Thoracic aorta (tissue), 2 donors: ENCODE results near the gene MX1. TPM values are rescaled to one million over a fixed set of nuclear protein-coding genes. Genes with fewer than 3 reads are reported as not detected.

Experiments used
- ATAC-seq: fragments of 150-250 bp; one replicate; pipeline ENCODE4 v1.8.0; 2017; ENCODE audit warnings: low read depth; ENCODE audit not compliant: insufficient number of reproducible peaks, low FRiP score
- DNase-seq: peaks from one replicate; pipeline ENCODE4 v3.0.0-alpha.2; 2020; ENCODE audit warnings: low spot score
- H3K27ac ChIP-seq, 2 donors: fragments of 200-600 bp; sonication (generic); 1 replicate in 1 of 2; 2 replicates in 1 of 2; pipeline ENCODE4 v1.5.1; 2016; ENCODE audit warnings: mild to moderate bottlenecking in 2 of 2, moderate library complexity in 2 of 2
- H3K27me3 ChIP-seq: fragments of 200-600 bp; sonication (generic); replicated peaks from 2 replicates; pipeline ENCODE4 v1.6.0; 2016; ENCODE audit warnings: mild to moderate bottlenecking; ENCODE audit not compliant: insufficient read depth
- H3K36me3 ChIP-seq: fragments of 200-600 bp; sonication (generic); one replicate; pipeline ENCODE4 v1.5.1; 2016
- H3K4me1 ChIP-seq, 2 donors: fragments of 200-600 bp; sonication (generic); 1 replicate in 1 of 2; 2 replicates in 1 of 2; pipeline versions ENCODE4 v1.5.1 to v1.6.0; 2016; ENCODE audit warnings: low read depth in 2 of 2, mild to moderate bottlenecking in 1 of 2; ENCODE audit not compliant: control insufficient read depth in 1 of 2
- H3K4me3 ChIP-seq: fragments of 200-600 bp; sonication (generic); 2 replicates; pipeline ENCODE4 v1.5.1; 2016; ENCODE audit warnings: mild to moderate bottlenecking
- H3K9me3 ChIP-seq: fragments of 200-600 bp; sonication (generic); 2 replicates; pipeline ENCODE4 v1.5.1; 2016
- total RNA-seq, 2 donors: library from RNA; depleted of rRNA; stranded (reverse); fragments of >200 nt; gene quantifications; one replicate each; pipeline versions ENCODE4 v1.1.0 to v1.2.3, GENCODE V29; 2016
- TF ChIP-seq, protein P1 (sequence below): fragments of 200-600 bp; sonication (generic); IDR thresholded peaks from one replicate; pipeline ENCODE4 v1.5.1; 2019; ENCODE audit warnings: antibody characterized with exemption

MX1 gene
- total RNA-seq, 2 donors from 2014 or later, result 60.0 to 79.9 TPM

DNA sequence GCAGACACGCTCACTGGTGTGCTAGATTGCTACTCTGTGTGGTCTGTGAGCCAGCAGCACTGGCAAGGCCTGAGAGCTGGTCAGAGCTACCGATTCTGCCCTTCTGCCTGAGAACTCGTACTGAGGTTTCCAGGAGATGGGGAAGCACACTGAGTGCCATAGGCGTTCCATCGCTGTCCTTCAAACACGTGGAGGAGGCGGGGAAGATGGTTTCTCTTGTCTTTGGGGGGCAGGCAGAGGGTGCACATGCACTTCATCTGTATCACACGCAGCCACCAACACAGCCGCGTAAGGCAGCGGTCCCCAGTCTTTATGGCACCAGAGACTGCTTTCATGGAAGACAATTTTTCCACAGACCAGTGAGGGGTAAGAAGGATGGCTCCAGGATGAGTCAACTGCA lies 23.8 kb upstream of the MX1 start:
- no peak for ATAC-seq
- DNase-seq, result no peak
- Histone ChIP-seq H3K9me3 (no peaks in the 10 kb centered on the region), H3K36me3 (peaks cover 6% of the 10 kb centered on the region), H3K27me3 (no peaks in the 10 kb centered on the region), H3K4me3 (no peak overlapping the region), H3K27ac (no peak overlapping the region), H3K4me1 (no peaks in the 10 kb centered on the region)
- TF ChIP-seq, protein P1, sequence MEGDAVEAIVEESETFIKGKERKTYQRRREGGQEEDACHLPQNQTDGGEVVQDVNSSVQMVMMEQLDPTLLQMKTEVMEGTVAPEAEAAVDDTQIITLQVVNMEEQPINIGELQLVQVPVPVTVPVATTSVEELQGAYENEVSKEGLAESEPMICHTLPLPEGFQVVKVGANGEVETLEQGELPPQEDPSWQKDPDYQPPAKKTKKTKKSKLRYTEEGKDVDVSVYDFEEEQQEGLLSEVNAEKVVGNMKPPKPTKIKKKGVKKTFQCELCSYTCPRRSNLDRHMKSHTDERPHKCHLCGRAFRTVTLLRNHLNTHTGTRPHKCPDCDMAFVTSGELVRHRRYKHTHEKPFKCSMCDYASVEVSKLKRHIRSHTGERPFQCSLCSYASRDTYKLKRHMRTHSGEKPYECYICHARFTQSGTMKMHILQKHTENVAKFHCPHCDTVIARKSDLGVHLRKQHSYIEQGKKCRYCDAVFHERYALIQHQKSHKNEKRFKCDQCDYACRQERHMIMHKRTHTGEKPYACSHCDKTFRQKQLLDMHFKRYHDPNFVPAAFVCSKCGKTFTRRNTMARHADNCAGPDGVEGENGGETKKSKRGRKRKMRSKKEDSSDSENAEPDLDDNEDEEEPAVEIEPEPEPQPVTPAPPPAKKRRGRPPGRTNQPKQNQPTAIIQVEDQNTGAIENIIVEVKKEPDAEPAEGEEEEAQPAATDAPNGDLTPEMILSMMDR, result no peak

DNA sequence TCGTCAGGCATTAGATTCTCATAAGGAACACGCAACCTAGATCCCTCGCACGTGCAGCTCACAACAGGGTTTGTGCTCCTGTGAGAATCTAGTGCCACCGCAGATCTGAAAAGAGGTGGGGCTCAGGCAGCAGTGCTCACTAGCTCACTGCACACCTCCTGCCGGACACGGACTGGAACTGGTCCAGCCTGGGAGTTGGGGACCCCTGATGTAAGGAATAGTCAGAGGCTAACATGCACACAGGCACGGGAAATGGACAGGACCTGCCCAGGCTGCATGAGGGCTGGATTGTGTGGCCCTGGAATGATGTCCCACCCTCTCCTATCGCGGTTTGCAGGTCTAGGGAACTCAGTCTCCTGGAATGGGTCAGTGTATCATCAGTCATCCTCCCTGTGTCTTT lies 23.2 kb upstream of the MX1 start:
- H3K36me3 ChIP-seq, result peaks cover 6% of the 10 kb centered on the region
- H3K9me3 ChIP-seq, result no peaks in the 10 kb centered on the region
- no peaks in the 10 kb centered on the region for H3K4me1 ChIP-seq
- DNase-seq (no peak), ATAC-seq (no peak)
- H3K27ac ChIP-seq, result no peak overlapping the region
- H3K4me3 ChIP-seq, result no peak overlapping the region
- TF ChIP-seq, protein P1, result no peak
- no peaks in the 10 kb centered on the region for H3K27me3 ChIP-seq

DNA sequence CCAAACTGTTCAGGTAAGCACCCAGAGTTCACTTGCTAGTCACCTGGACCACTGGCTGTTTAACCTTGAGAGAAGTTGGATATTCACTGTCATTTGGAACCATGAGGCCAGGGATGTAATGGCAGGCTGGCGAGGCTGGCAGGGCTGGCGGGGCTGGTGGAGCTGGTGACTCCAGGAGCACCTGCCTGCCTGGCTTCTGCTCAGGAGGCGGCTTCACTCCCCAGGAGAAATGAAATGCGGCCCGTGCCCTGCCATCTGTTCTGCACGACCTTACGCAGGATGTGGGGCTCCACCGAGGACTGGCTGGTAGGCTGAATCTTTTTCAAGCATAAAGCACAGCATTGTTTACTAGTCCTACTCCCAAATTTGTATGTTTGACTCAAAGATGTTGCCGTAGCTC lies 22.7 kb upstream of the MX1 start:
- Histone ChIP-seq H3K9me3 (no peaks in the 10 kb centered on the region), H3K36me3 (peaks cover 6% of the 10 kb centered on the region), H3K4me3 (no peak overlapping the region), H3K27me3 (no peaks in the 10 kb centered on the region), H3K27ac (no peak overlapping the region), H3K4me1 (no peaks in the 10 kb centered on the region)
- no peak for ATAC-seq
- TF ChIP-seq, protein P1, result no peak
- no peak for DNase-seq

DNA sequence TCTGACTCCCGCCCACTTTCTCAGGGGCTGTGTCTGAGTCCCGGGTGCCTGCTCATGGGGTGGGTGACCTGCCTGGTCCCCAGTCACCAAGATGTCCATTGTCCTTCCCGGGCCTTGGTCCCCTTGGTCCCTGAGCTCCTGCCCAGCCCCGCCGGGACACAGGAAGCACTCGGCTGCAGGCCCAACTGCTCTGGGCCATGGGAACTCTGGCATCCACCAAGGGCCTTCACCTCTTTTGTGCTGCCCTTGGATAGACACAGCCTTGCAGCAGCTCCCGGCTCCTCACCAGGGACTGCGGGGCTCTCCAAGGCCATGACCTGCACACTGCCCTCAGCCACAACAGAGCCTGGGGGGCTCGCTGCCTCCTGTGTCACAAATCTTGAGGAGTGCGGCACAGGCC lies 22.1 kb upstream of the MX1 start:
- DNase-seq, result no peak

DNA sequence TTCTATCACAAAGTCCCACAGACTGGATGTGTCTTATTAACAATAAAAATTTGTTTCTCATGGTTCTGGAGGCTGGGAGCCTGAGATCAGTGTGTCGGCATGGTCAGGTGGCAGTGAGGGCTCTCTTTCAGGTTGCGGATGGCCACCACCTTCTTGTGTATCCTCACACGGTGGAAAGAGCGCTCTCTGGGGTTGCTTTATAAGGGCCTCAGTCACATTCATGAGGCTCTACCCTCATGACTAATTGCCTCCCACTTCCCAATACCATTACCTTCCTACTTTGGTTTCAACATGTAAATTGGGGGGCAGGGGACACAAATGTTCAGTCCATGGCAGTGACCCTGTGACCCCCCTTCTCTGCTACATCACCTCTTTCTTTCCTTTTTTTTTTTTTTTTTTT lies 20.7 kb upstream of the MX1 start:
- Histone ChIP-seq H3K27ac (no peak overlapping the region), H3K9me3 (no peaks in the 10 kb centered on the region), H3K4me1 (no peaks in the 10 kb centered on the region), H3K27me3 (no peaks in the 10 kb centered on the region), H3K36me3 (no peaks in the 10 kb centered on the region), H3K4me3 (no peak overlapping the region)
- TF ChIP-seq, protein P1, result no peak
- no peak for DNase-seq
- no peak for ATAC-seq

More for the DNA sequence above, 22.1 kb upstream of the MX1 start:
- H3K27me3 ChIP-seq, result no peaks in the 10 kb centered on the region
- peaks cover 3% of the 10 kb centered on the region for H3K36me3 ChIP-seq
- H3K9me3 ChIP-seq, result no peaks in the 10 kb centered on the region
- no peak for ATAC-seq
- no peak overlapping the region for H3K27ac ChIP-seq
- TF ChIP-seq, protein P1, result no peak
- no peak overlapping the region for H3K4me3 ChIP-seq
- no peaks in the 10 kb centered on the region for H3K4me1 ChIP-seq
